ENCODE measurements around the gene CDH13.

DNA sequence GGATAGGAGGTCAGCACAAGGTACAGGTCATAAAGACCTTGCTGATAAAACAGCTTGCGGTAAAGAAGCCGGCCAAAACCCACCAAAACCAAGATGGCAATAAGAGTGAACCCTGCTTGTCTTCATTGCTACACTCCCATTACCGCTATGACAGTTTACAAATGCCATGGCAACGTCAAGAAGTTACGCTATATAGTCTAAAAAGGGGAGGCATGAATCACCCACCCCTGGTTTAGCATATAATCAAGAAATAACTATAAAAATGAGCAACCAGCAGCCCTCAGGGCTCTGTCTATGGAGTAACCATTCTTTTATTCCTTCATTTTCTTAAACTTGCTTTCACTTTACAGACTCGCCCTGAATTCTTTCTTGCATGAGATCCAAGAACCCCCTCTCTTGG lies 1180.0 kb downstream of the CDH13 start:
- TF ChIP-seq GATA2 (IDR thresholded peaks at IDR 0.05; ENCODE audit: low read depth, low read length): no peak
- TF ChIP-seq GATA3 (IDR thresholded peaks at IDR 0.05; ENCODE audit: low read depth, low read length): no peak

Data from SH-SY5Y (cell line).